Stimulated activated CD8-positive, alpha-beta memory T cell treated with anti-CD3 and anti-CD28 coated beads, Interleukin-15, amount 100 ng/mL, for 48 hours (primary cell): ENCODE measurements around the gene TRMU.

Source experiments
- DNase-seq, 2 donors: peaks; one replicate each; pipeline ENCODE4 v3.0.0-alpha.2; 2020; ENCODE audit warnings: low read depth in 2 of 2

TRMU gene

DNA sequence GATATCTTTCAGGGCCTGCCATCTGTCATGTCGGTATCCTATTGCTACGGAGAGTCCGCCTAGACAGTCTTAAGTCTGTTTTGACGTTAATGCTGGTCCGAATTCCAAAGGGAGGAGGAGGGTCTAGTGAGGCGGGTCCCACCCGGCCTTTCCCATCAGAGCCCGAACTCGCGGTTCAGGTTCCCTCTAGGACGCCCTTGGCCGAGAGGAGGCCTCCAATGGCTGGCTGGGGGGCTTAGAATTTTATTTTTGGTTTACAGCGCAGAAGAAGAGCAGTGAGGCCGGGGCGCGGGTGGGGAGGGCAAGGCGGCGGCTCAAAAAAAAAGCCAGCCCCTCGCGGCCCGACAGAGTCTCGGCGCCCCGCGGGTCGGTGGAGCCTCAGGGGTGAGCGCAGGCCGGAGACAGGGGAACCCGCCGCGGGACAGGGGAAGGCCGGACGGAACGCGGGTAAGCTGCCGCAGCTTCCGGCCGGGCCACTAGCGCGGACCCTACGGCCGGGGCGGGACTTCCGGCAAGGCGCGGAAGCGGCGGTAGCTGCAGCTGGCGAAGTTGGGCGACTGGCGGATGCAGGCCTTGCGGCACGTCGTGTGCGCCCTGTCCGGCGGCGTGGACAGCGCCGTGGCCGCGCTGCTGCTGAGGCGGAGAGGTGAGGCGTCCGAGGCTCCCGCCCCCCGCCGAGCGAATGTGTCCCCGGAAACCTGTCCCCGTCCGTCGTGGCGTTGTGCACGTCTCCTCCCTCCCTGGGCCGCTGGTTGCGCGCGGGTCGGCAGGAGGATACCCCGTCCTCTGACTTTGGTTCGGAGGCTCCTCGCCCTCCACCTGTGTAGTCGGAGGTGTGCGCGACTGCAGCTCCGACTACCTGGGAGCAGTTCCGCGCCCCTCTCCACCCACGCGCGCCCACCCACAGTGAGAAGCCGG, at the start of gene TRMU:
Gene TRMU, plus strand, starts transcription at position 514 of the 918 bp plus-strand sequence. Its CDS starts 51 bp downstream, at position 565.
- peak; percentile 69 to 77 for DNase-seq

DNA sequence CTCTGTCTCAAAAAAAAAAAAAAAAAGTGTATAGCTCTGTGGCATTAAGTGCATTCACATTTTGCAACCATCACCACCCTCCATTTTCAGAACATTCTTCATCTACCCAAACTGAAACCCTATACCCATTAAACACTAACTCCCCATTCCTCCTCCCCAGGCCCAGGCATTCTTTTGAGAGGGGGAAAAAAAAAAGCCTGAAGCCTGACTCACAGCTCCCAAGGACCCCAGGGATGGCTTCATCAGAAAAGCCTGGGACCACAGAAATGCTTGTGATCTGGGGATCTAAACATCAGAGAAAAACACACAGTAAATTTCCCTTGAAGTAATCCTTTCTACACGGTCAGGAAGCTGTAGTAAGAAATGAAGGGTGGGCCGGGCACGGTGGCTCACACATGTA, 49.5 kb upstream of the TRMU start:
- DNase-seq = no peak

- DNase-seq = no peak
Observed at GRCh38 chr22:46286941-46287872, 48.3 kb upstream of the TRMU start.

- peak in 1 of 2 donors; percentile 26 for DNase-seq
Observed at GRCh38 chr22:46287873-46288751, 47.4 kb upstream of the TRMU start.

- no peak for DNase-seq
Observed at GRCh38 chr22:46288846-46289243, 46.7 kb upstream of the TRMU start.

DNA sequence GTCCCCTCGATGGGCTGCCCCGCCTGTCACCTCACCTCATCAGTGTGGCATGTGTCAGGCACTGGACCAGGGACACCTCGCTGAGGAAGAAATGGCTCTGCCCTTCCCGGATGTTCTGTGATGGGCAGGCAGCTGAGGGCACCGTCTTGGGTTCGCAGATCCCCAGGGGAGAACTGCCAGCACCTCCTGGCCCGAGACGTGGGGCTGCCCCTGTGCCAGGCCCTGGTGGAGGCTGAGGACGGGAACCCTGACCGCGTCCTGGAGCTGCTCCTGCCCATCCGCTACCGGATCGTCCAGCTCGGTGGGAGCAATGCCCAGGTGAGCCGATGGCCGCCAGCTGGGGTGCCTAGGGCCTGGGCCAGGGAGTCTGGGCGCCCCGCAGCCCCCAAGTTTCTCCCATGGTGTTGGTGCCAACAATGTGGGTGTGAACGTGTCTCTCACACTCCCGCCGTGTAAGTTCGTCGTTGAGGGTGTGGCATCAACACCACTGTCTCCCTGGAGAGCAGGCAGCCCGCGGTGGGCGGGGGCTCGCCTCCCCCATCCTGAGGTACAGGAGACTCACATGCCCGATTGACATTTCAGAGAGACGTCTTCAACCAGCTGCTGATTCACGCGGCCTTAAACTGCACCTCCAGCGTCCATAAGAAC, 46.1 kb upstream of the TRMU start:
- DNase-seq = no peak

- no peak for DNase-seq
Observed at GRCh38 chr22:46290121-46290842, 45.2 kb upstream of the TRMU start.

- DNase-seq = no peak
Observed at GRCh38 chr22:46290843-46291785, 44.4 kb upstream of the TRMU start.

DNA sequence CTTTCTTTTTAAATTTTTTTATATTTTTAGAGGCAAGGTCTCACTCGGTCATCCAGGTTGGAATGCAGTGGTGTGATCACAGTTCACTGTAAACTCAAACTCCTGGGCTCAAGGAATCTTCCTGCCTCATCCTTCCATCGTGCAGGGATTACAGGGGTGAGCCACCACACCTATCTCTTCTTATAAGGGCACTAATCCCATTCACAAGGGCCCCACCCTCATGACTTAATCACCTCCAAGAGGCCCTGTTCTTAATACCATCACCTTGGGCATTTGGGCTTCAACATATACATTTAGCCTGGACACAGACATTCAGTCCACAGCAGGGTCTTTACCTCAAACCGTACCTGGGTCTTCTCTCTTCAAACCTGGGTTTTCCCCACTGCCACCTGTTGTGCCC, 43.3 kb upstream of the TRMU start:
- no peak for DNase-seq

DNA sequence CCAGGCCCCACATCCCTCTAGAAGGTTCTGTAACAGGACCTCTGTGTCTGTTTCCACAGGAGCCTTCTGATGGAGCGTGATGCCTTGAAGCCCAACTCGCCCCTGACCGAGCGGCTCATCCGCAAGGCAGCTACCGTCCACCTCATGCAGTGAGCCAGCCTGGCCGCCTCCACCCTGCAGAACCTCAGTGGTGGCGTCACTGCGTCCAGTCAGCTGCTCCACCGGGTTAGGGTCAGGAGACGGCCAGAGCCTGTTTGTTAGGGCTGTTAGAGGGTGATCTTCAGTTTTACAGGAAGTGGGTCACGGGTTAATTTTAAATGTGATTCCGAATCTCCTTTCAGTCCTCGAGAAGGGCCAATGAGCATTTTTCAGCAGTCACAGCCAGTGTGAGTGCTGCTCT, 42.8 kb upstream of the TRMU start:
- no peak for DNase-seq

DNA sequence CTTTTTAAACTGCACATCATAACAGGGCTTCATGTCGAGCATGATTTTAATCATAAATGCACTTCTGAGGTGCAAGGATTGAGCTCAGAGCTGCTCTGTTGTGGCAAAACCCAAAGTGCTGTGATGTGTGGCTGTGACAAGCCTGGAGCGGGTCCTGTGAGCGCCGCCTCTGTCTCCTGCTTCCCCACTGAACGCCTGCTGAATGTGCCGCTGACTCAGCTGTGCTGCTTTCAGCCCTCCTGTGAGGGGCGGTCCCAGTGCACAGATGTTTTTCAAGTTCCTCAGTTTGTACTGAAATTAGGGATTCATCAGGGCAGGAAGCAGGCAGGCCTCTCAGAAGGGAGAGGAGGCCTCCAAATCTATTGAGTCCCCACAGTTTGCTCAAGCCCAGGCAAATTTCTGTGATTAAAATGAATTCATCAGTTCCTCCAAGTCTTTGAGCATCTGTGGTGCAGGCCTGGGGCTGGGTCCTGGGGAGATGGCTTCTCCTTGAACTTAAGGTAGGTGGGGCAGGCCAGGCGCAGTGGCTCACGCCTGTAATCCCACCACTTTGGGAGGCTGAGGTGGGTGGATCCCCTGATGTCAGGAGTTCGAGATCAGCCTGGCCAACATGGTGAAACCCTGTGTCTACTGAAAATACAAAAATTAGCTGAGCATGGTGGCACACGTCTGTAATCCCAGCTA, 41.8 kb upstream of the TRMU start:
- DNase-seq = no peak

GRCh38 chr22:46294784-46295183, 40.7 kb upstream of the TRMU start:
- DNase-seq = no peak

DNA sequence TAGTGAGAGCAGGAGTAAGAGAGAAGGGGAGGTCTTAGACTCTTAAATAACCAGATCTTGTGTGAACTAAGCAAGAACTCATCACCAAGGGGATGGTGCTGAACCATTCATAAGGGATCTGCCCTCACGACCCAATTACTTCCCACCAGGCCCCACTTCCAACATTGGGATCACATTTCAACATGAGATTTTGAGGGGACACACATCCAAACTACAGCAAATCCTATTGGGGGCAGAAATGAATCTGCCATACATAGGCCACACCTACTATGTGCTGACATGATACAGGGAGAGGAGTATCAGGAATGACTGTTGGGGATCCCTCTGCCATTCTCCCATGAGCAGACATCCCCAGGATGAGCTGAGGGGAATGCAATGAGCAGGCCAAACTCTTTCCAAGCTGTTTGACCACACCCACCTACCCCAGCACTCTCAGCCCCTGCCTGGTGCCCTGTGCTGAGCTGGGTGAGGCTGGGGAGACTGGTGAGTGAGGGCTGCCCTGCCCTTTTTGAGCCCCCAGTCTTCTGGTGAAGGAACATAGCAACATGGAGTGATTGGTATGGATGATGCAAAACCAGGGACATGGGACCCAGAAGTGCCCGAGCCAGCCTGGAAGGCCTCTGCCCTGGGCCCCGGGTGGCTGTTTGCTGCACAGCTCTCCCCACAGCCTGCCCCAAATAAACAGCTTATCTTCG, 40.1 kb upstream of the TRMU start:
- DNase-seq = no peak

DNA sequence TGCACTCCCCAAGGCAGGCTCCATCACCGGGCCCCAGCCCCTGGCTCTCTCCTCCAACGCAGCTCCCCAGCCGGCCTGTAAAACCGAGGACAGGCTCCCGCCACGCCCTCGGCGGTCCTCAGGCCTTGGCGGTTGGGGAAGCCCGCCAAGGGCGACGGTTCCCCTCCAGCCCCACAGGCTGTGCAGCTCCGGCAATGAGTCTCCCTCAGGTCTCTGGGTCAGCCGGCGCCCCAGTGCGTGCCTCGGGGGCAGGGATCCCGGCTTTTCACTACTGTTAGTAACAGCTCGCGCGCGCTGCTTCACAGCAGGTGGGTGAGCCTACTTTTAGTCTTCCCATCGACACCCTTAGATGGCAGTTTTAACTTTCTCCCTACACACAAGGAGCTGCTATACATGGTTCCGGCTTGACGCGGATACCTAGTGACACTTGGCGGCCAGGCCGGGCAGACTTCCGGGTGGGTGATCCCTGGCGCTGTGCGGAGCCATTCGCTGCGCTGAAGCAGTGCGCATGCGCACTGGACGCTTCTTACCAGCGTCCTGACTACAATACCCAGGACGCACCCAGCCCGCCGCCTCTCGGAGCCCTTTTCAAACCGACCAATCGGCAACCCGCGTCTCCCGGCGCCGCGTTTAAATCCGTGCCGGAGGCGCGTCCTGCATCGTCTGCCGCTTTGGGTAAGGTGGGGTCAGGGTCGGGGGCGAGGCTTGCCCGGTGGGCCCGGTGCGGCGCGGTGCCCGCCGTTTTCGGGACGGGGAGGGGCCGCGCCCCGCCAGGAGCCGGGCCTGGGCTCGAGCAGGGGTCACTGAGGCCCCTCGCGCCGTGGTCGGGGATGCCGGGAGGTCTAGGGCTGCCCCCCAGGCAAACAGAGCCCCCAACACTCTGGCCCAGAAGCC, 39.0 kb upstream of the TRMU start, which contains the start of gene GTSE1:
Gene GTSE1, plus strand, starts transcription at position 614 of the 894 bp plus-strand sequence. CDS start 531 bp downstream, outside the sequence.
- DNase-seq = peak; percentile 97

DNA sequence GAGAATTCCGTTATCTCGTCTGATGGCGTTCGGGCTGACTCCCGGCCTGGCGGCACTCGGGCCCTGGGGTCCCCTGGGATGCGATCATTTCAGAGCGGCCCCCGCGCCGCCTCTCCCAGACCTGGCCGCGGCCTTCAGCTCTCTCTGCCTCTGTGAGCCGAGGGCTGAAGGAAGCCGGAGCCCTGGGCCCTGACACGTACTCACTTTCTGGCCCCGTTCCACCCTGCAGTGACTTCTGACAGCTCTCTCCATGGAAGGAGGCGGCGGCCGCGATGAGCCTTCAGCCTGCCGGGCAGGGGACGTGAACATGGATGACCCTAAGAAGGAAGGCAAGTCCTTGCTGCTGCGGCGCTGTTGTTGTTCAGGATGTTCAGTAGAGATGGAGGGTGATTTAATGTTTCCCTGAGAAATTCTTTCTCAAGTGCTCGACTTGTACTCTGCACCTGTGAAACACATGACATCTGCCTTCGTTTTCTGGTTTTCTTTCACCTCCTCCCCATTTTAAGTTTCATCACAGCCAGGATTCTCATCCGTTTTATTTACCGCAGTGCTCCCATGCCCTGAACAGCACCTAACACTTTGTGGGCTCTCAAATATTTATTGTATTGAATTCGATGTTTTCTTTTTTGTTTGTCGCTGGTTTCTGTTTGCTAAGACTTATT, 38.2 kb upstream of the TRMU start:
- no peak for DNase-seq

- DNase-seq = no peak
Observed at GRCh38 chr22:46299101-46299500, 36.4 kb upstream of the TRMU start.
